Urinary bladder (tissue), 4 donors: Measurements from ENCODE around the gene CCL27. TPM values are rescaled to one million over a fixed set of nuclear protein-coding genes. Genes with fewer than 3 reads are reported as not detected.

Experiments
- DNase-seq: peaks from one replicate; pipeline ENCODE4 v3.0.0-alpha.2; 2015; ENCODE audit errors: extremely low spot score
- H3K27ac ChIP-seq: one replicate; pipeline ENCODE4 v1.5.1; 2013; ENCODE audit warnings: low read depth, mild to moderate bottlenecking, moderate library complexity
- H3K36me3 ChIP-seq: one replicate; pipeline ENCODE4 v1.6.1; 2013; ENCODE audit warnings: mild to moderate bottlenecking, moderate library complexity; ENCODE audit not compliant: insufficient read depth
- H3K4me1 ChIP-seq: one replicate; pipeline ENCODE4 v1.6.1; 2013; ENCODE audit warnings: mild to moderate bottlenecking, moderate library complexity; ENCODE audit not compliant: insufficient read depth
- H3K4me3 ChIP-seq: one replicate; pipeline ENCODE4 v1.5.1; 2013; ENCODE audit warnings: low read depth, low read length
- WGBS: extraction: QIAGEN DNeasy Blood & Tissue Kit; methylation state at CpG from one replicate; pipeline ENCODE4 v1.1.7; 2013; 5-methylcytosine and 5-hydroxymethylcytosine counted together
- polyA plus RNA-seq: library from polyadenylated mRNA; stranded (reverse); fragments of 200-250 nt; gene quantifications from one replicate; pipeline ENCODE4 v1.2.3, GENCODE V29; 2013
- total RNA-seq: library from RNA; depleted of rRNA; stranded (reverse); fragments of >200 nt; gene quantifications from one replicate; pipeline ENCODE4 v1.2.3, GENCODE V29; 2014
- donor health status: healthy with polysubstance abuse.
- donor health status: healthy.

The CCL27 gene
- total and polyA plus RNA-seq, 2 donors, result 0.32 TPM; not detected in 1

- Histone ChIP-seq H3K36me3 (no peaks in the 10 kb centered on the region), H3K4me1 (no peaks in the 10 kb centered on the region), H3K4me3 (no peak overlapping the region), H3K27ac (no peak overlapping the region)
- no peak for DNase-seq
- whole genome bisulfite sequencing, result 64% methylated on average over 3 of the region's 3 CpGs
Observed at GRCh38 chr9:34634551-34635248, 27.8 kb downstream of the CCL27 start.

GRCh38 chr9:34633851-34634550, 28.5 kb downstream of the CCL27 start:
- no peak for DNase-seq
- 28% methylated on average over 3 of the region's 3 CpGs for WGBS
- Histone ChIP-seq H3K36me3 (no peaks in the 10 kb centered on the region), H3K4me1 (no peaks in the 10 kb centered on the region), H3K4me3 (no peak overlapping the region), H3K27ac (no peak overlapping the region)

DNA sequence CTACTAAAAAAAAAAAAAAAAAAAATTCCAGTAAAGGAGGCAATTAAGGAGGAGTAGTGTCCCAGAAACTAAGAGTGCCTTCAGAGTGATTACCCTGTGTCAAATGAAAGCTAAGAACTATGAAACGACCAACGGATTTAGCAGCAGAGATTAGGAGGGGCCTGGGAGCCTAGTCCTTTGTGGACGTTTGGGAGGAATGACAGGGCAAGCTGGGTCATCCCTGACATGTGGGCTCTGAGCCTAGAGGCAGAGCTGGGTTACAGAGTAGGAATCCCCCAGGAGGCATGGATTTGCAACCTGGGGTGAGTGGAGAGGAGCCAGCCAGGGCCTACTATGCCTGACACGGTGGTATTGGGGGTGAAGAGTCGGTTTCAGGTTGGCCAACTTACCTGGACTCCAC, 29.3 kb downstream of the CCL27 start:
- no peaks in the 10 kb centered on the region for H3K36me3 ChIP-seq
- H3K27ac ChIP-seq, result no peak overlapping the region
- no peak for DNase-seq
- 42% methylated on average over 5 of the region's 5 CpGs for WGBS
- H3K4me1 ChIP-seq, result no peaks in the 10 kb centered on the region
- H3K4me3 ChIP-seq, result no peak overlapping the region

- no peak for DNase-seq
- WGBS, result 32% methylated on average over 5 of the region's 5 CpGs
- no peaks in the 10 kb centered on the region for H3K4me1 ChIP-seq
- no peak overlapping the region for H3K27ac ChIP-seq
- H3K4me3 ChIP-seq, result no peak overlapping the region
- no peaks in the 10 kb centered on the region for H3K36me3 ChIP-seq
Observed at GRCh38 chr9:34630402-34631154, 31.9 kb downstream of the CCL27 start.

DNA sequence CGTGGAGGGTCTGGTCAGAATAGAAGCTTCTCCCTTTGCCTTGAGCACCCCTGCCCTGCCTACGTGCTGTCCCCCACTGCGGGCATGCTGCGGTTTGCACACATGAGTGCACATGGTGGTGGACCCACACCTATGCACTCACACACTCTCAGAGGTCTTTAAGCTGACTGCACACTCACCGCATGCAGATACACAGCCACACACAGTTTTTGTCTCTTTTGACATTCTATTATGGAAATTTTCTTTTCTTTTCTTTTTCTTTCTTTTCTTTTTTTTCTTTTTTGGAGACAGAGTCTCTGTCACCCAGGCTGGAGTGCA, 33.0 kb downstream of the CCL27 start:
- Histone ChIP-seq H3K4me3 (no peak overlapping the region), H3K4me1 (no peaks in the 10 kb centered on the region), H3K36me3 (no peaks in the 10 kb centered on the region), H3K27ac (no peak overlapping the region)
- 22% methylated on average over 5 of the region's 5 CpGs for WGBS
- DNase-seq, result no peak

- Histone ChIP-seq H3K27ac (no peak within 1 kb of the TSS), H3K4me1 (no peaks in the 10 kb centered on the region), H3K36me3 (no peaks in the 10 kb centered on the region), H3K4me3 (peak within 1 kb of the TSS; percentile 40)
- DNase-seq, result no peak
- WGBS, result 1% methylated on average over 69 of the region's 69 CpGs
Observed at GRCh38 chr9:34628656-34629490, 33.6 kb downstream of the CCL27 start, which contains the start of gene ARID3C. ARID3C (minus strand) TSS chr9:34629066; CDS start chr9:34628014, 1,052 bp downstream.

DNA sequence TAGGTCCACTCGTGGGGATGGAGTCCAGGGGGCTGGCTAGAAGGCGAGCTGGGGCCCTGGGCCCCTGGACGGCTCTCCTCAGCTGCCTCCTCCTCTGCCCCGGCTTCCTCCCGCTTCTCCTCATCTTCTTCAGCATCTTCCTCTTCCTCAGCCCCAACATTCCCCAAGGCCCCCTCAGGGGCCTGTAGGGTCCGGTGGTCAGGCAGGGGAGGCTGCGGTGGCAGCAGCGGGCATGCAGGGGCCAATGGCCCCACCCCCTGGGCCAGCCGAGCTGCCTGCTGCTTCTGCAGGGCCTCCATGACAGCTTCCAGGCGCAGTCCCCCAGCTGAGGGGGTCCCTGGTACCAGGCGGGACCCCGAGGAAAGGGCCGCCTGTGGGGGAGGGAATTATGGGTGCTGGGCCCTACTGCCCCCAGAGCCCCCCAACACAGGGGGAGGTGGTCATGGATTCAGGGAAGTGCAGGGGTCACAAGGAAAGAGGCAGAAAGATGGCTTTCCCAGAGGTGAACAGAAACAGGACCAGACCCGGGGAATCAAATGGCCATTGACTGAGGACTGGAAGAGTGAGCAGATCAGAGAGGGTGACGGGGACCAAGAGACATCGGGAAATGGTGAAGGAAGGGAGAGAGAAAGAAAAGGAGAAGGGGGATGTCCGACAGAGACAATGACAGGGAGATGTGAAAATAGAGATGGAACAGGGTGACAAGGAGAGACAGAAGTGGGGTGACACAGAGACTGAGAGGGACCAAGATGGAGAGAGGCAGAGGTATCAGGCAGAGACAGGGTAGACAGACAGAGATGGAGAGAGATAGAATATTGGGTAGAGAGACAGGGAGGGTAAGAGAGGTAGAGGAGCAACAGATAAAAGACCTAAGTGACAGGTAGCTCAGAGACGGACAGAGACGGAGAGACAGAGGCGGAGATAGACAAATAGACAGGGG, 34.5 kb downstream of the CCL27 start:
- Histone ChIP-seq H3K4me1 (no peaks in the 10 kb centered on the region), H3K27ac (no peak overlapping the region), H3K4me3 (no peak overlapping the region), H3K36me3 (no peaks in the 10 kb centered on the region)
- 37% methylated on average over 20 of the region's 20 CpGs for WGBS
- DNase-seq, result no peak

DNA sequence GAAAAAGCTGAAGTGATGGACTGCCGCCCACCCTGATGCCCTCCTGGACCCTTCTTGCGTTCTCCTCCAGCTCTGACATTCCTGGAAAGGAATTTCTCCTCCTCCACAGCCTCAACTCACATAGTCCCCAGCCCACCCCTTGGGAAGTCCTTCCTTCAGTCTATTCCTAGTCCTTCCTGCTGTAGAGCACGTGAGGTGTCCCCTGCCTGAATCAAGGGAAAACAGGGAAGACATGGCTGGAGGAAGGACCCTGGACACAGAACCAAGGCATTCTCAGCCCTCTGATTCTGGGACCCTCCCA, 37.3 kb downstream of the CCL27 start:
- 65% methylated on average over 3 of the region's 3 CpGs for WGBS
- H3K4me1 ChIP-seq, result no peaks in the 10 kb centered on the region
- no peak overlapping the region for H3K4me3 ChIP-seq
- no peak overlapping the region for H3K27ac ChIP-seq
- no peaks in the 10 kb centered on the region for H3K36me3 ChIP-seq
- DNase-seq, result no peak

- Histone ChIP-seq H3K4me1 (no peaks in the 10 kb centered on the region), H3K4me3 (no peak overlapping the region), H3K36me3 (no peaks in the 10 kb centered on the region), H3K27ac (no peak overlapping the region)
- no peak for DNase-seq
- 15% methylated on average over 39 of the region's 39 CpGs for WGBS
Observed at GRCh38 chr9:34624475-34625185, 37.8 kb downstream of the CCL27 start.

GRCh38 chr9:34623374-34624235, 38.9 kb downstream of the CCL27 start:
- H3K4me3 ChIP-seq, result no peak overlapping the region
- H3K36me3 ChIP-seq, result no peaks in the 10 kb centered on the region
- no peaks in the 10 kb centered on the region for H3K4me1 ChIP-seq
- no peak overlapping the region for H3K27ac ChIP-seq
- DNase-seq, result no peak
- 9% methylated on average over 63 of the region's 63 CpGs for WGBS

- no peak within 1 kb of the TSS for H3K27ac ChIP-seq
- H3K4me3 ChIP-seq, result peak within 1 kb of the TSS; percentile 87
- no peaks in the 10 kb centered on the region for H3K4me1 ChIP-seq
- DNase-seq, result peak; percentile 89
- WGBS, result 4% methylated on average over 43 of the region's 43 CpGs
- H3K36me3 ChIP-seq, result no peaks in the 10 kb centered on the region
Observed at GRCh38 chr9:34620061-34620994, 42.1 kb downstream of the CCL27 start, which contains the start of gene DCTN3. DCTN3 (minus strand) TSS chr9:34620495; CDS start chr9:34620464, 31 bp downstream.
